Measurements from ENCODE around the gene PDGFD.
A peak's percentile ranks its signal among the peaks of the same experiment; 100 is the strongest.

The PDGFD gene

DNA sequence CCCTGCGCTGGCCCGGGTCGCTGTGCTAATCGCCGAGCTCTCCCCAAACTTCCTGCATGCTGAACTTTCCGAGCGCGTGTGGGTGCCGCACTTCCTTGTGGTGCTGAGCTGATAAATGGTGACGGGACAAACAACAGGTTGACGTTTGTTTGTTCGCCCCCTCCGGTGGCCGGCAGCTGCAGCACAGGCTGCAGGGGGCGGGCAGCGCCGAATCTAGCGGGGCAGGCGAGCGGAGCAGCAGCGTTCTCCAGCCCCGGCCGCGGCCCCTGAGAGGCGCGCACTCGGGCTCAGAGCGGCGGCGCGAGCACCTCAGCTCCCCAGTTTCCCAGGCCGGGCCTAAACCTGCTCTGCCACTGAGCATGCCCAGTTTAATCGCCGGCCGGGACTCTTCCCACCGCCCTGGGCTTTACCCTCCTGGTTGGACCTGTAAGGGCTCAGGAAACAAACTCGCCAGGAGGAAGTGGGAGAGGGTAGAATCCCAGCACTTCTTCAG is at the start of gene PDGFD:
PDGFD (minus strand) TSS at position 120 of the 493 bp plus-strand sequence.
- DNase-seq: peak in 40 of 42 donors; percentile 17 to 75 (median 46)
- intact Hi-C loops (cut with DNase I): no loop called here

DNA sequence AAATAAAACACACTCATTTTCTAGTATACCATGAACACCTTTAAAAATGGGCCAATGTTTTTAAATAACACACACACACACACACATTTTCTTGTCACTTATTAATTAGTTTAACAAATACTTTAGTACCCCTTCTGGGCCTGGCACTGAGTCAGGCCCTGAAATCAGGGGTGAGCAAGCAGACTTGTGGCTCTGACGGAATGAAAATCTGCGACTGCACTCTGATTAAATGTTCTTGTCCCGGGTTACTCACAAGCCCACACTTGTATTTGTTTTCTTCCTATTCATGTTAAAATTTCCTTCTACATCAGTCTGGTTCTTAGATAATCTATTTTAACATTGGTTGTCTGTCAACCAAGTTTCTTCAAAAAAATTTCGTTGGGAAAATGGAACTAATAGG is 43.0 kb upstream of the PDGFD start:
- intact Hi-C loops (cut with DNase I): no loop called here
- no peak for DNase-seq

DNA sequence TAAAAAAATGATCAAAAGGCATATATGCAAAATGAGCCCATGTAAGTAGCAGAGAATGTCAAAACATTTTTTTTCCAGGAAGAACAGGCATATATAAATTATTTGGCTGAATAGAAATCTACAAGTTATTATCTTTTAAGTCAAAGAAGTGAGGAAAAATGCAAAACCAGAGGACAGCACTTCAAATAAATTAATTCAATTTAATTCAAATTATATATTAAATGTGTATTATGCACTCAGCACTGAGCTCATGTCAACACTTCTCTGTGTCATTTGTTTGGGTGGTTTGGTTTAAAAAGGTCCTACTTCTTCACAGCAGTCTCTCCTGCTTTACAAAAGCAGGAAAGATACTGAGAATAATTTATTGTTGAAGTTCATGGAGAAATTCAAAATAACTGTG is 41.9 kb upstream of the PDGFD start:
- intact Hi-C loops (cut with DNase I): no loop called here
- DNase-seq: no peak

DNA sequence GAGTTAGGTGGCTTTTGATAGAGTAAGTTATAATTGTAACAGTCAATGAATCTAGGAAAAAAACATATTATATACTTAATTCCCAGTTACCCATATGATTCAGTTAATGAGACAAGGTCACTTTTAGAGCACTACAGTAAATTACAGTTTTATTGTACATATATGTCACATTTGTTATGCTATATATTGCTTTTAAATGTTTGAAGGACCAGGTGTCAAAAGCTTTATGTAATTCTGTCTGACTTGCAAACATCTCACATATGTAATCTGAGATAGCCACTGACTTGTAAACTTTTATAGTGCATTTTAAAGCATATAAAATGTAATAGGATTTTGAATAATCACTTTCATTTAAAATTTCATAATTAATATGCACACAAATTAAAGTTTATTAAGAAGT is 36.7 kb upstream of the PDGFD start:
- intact Hi-C loops (cut with DNase I): no loop called here
- DNase-seq: no peak

DNA sequence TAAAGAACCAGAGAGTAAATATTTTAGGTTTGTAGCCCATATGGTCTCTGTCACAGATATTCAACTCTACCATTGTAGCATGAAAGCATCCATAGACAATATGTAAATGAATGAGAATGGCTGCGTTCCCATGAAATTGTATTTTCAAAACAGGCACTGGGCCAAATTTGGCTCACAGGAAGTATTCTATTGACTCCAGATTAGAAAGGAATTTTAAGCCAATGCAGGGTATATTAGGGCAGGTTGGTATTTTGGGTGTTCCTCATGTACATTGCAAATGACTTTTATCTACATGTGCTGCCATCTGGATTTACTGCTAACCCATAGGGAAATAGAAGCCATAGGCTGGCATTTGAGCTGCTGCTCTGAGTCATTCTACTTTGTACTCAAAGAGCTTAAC is 35.1 kb upstream of the PDGFD start:
- no peak for DNase-seq
- intact Hi-C loops (cut with DNase I): no loop called here

DNA sequence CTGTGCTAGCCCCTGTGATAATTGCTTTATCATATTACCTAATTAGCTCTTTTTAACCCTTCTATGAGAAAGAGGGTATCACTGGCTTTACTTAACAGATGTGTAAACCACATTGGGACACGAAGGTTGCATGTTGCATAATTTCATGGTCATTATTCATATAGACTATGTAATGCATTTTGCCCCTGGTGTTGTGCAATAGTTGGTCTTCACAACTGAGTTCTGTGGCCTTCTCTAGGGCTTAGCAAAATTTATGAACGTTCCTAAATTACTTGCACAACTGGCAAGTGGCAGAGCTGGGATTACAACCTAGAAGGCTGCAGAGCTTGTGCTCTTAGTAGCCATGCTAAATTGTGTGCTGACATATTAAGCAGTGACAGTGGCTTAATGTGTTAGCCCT is 34.6 kb upstream of the PDGFD start:
- intact Hi-C loops (cut with DNase I): no loop called here
- no peak for DNase-seq

DNA sequence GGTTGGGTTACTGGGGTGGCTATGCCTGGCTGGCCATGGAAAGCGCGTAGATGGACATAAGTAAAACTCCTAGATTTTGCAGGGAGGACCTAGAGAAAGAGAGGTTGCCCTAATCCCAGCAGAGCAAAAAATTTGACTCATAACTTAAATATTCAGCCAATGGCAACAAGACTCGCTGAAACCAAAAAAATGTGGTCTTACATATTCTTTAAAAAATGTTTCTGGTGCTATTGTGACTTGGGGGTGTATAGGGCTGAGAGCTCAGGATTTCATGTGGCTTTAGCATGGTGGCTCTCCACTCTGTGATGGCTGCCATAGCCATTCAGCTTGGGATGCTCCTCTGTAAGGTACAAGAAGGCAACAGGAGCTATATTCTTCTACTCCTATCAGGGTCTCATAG is 27.2 kb upstream of the PDGFD start:
- no peak for DNase-seq
- intact Hi-C loops (cut with DNase I): no loop called here

DNA sequence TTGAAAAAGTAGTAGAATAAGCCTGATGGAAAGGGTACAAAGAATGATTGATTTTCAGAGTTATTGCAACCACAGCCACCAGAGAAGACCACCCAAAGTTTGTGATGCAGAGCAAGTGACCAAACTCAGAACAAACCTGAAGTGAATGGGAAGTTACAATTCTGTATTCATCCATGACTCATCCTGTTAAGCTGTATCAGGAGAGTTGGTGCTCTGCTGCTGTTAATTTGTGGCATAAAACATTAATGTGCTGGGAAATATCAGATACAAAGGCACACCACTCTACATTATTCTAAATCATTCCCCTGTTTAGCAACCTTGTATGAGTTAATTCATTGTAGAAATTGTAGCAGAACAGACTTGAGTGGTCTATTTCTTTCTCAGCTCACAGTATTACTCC is 19.6 kb upstream of the PDGFD start:
- intact Hi-C loops (cut with DNase I): no loop called here
- DNase-seq: no peak

DNA sequence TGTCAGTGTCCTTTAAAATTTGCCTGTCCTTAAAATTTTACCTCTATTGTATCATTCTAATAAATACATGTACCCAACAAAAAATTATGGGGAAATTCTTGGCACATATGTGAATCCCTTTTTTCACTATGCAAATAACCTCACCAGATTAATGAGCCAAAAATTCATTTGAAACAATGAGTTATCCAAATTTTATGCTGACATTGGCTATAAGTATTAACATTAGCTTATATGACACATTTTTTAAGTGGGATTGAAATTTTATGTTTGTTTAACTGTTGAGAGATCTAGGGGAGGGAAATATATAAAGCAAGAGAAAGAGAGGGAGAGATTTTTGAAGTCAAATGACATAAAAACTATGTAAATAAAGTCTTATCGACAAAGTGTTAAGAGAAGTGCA is 11.8 kb upstream of the PDGFD start:
- no peak for DNase-seq
- intact Hi-C loops (cut with DNase I): no loop called here

DNA sequence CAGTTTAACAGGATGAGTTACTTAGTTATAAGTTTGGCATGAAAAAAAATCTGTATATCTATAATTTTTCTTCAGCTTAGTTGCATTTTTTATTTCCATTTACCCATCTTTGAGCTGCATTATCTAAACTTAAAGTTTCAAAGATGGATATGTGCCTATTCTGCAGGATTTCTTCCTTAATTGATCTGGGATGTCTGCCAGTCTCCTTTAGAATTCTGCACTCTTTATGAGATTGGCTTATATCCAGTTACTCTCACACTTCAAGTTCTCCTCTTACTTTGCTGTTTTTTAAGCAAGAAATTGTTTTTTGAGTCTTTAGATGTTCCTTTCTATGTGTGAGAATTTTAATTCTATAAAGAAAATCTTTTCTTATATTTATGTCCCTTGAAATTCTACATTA is 5.1 kb upstream of the PDGFD start:
- no peak for DNase-seq
- intact Hi-C loops (cut with DNase I): no loop called here

DNA sequence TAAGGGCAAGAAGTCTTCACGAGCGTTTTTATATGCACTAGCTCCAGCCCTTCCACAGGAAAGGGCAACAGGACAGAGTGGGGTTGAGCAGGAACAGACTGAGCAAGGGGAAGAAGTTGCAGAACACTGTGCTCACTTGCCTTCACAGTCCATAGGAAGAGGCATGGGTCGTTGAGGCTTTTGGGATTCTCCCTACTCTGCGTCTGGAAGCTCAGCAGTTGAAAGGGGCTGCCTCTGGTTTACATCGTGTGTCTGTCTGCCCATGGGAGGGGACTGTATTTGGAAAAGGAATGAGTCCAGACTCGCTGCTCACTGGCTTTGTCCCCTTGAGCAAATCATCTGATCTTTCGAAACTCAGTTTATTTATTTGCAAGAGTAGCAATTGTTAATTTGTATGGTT is 1.1 kb upstream of the PDGFD start:
- intact Hi-C loops (cut with DNase I): no loop called here

DNA sequence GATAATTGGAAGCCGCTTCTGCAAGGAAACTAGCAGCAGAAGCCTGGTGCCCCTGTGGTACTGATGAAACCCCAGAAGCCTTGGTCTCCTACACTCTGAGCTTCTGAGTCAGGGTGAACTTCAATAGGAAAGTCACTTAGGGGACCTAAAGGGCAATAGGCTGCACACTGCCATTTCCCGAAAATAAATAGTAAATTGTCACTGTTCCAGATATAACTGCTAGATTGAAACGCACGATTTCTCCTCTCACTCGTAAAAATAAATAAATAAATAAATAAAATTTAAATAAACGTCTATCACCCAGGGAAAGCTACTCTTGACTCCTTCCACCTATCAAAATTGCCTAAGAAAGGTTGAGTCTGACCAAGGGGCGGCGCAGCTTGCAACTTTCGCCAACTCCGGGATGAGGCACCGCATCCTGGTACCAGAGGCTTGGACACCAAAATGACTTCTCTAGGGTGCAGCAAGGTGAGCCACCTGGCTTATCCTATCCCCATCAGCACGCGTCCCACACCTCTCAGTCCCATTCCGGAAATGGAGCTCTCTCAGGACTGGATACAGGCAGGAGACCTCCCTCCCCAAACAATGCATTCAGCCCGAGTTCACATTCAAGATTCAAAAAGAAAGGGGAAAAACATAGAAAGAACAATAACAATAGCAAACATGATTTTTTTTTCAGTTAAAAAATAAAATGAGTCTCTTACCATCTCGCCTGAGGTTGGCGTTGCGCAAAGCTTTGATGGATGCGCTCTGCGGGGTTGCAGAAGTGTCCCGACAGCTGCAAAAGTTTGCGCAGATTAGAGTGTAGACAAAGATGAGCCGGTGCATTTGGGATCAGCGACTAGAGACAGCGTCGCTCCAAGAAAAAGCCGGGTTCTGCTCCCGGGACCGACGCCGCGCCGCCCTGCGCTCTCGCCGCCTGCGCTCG is 583 bp downstream of the PDGFD start:
- peak in 20 of 42 donors; percentile 3 to 56 (median 16) for DNase-seq
- intact Hi-C loops (cut with DNase I): no loop called here

More for the DNA sequence above, 1.1 kb upstream of the PDGFD start:
- DNase-seq: no peak

DNA sequence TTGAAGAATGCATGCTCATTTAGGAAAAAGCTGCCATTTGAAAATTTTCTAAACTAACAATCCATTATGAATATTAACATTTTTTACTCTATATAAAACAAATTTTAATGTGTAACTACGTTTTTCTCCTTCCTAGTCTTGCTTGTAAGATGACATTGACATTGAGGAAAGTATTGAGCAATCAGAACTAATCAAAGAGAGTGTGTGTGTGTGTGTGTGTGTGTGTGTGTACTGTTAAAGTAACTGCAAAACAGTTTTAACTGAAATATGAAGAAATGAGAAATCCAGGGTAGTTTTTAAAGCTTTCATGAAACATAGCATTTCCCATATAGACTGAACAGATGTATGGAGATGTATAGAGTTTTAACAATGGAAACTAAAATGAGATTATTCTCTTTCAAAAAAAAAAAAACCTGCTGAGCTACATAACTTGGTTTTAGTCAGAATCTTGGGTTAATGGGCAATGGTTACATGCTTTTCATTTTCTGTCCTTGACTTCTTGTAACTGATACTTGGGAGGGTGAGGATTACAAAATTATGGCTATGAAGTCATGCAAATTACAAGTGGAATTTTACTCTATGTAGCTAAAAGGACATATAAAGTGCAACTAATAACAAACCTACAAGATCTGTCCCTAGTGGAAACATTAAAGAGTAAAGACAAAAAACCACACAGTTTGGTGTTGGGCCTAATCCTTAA is 2.0 kb downstream of the PDGFD start:
- DNase-seq: no peak
- intact Hi-C loops (cut with DNase I): no loop called here

DNA sequence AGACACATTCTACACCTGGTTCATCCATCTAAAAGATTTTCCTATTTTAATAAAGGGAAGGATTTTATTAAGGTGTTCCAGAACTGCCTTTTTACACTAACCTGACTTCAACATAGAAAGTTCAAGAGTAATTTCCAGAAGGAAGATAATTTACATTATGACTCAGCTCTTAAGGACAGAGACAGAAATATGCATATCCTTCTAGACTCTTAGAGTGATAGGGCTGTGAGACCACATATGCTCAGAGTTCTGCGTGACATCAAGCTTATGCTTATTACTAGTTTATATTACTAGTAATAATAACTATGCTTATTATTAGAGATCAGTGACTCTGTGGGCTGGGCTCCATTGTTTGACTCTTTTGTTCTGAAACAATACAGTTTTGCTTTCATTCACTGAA is 4.6 kb downstream of the PDGFD start:
- no peak for DNase-seq
- intact Hi-C loops (cut with DNase I): loop anchor here (10.0 kb wide), 1 partner anchor 475 kb away; no protein-coding TSS in a partner anchor

DNA sequence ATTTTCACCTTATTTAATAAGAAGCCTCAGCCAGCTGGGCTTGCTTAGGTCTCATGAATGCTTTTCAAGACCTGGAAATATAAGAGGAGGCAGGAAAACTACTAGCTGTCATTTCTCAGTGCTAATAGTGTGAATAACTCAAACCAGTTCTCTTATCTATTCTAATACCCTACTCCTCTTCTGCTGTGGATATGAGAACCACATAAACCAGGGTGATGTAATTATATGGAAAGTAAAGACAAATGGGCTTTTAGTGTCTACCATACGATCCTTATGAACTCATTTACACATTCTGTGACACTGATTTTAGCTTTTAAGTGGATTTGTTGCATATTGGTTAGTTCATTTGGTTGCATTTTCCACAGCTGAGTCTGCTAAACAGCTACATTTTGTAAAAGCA is 8.6 kb downstream of the PDGFD start:
- DNase-seq: no peak
- intact Hi-C loops (cut with DNase I): loop anchor here (10.0 kb wide), 1 partner anchor 471 kb away; no protein-coding TSS in a partner anchor

DNA sequence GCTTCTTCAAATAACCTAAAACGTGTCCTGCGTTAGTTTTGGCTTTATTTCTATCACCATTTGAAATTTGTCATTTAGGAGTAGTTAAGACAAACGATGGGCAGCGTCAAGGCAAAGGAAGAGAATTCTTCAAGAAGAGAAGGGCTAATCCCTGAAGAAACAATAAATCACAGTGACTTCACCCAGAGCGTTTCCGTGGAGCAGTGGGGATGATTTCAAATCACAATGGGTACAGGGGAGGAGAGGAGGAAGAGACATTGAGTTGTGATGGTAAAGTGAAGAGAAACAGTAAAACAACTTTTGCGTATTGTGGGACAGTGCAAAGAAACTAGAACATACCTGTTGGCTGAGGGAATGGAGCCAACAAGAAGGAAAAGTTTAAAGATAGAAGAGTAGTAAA is 9.7 kb downstream of the PDGFD start:
- intact Hi-C loops (cut with DNase I): loop anchor here (10.0 kb wide), 1 partner anchor 469 kb away; no protein-coding TSS in a partner anchor
- DNase-seq: no peak

DNA sequence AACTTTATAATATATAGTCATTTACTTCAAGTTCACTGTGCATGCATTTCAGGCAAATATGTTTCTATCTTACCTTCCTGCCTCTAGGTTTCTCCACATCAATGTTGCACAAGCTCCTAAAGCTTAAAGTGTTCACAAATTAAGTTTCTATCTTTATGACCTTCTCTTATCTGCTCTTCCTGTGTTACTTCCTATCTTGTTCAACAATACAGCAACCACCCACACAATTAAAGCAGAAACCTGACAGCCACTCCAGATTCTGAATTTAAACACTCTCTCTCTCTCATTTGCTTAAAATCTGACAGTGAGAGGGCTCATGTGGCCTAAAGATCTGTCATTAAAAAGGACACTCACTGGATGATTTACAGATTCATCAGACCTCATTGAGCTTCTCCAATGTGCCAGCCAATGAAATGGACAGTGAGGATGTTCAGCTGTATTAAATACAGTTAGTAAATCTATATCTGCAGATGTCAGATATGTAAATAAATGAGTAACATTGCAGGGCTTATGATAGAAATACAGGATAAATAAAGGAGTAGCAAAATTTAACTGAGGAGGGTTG is 10.9 kb downstream of the PDGFD start:
- intact Hi-C loops (cut with DNase I): loop anchor here (10.0 kb wide), 1 partner anchor 468 kb away; no protein-coding TSS in a partner anchor
- no peak for DNase-seq

DNA sequence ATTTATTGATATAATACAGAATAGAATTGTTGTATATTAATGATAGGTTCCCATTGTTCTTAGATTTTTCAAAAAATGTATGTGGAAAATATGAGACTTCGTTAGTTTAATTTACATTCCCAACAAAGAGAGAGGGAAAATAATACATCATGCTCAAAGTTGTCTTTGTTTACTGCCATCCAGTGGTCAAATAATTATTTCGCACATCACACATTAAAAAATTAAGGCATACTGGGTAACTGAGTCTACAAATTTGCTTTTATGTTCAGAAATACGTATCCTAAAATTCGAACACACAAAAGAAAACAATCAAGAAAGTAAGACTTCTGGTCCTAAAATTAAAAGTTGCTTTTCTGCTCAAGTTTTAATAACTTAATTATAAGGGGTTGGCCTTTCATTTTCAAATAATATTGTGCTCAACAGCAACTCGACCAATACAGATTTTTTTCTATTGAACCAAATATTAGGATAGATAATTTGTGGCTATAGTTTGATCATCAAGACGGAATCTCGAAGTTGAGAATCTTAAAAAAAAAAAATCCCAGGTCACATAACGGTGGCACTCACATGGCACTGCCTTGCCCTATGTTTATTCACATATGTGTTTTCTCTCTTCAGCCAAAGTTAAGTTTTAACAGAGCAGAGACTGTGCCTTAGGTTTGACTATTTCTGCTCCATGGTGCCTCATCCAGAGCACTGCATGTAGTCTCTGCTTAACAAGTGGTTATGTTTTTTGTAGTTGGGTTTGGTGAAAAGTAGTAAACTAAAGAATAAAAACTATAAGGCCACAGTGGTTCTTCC is 12.3 kb downstream of the PDGFD start:
- no peak for DNase-seq
- intact Hi-C loops (cut with DNase I): loop anchor here (10.0 kb wide), 1 partner anchor 467 kb away; no protein-coding TSS in a partner anchor

DNA sequence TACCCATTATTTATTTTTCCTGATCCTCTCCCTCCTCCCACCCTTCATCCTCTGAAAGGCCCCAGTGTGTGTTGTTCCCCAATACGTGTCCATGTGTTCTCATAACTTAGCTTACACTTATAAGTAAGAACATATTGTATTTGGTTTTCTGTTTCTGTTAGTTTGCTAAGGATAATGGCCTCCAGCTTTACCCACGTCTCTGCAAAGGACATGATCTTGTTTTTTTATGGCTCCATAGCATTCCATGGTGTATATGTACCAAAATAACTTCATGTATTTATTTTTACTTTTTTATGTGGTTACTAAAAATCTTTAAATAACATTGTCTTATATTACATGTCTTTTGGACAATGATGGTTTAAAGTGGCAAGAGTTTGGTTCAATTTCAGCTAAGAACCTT is 15.2 kb downstream of the PDGFD start:
- no peak for DNase-seq
- intact Hi-C loops (cut with DNase I): no loop called here
